AG04449 (cell line): ENCODE results near the gene GRID2.

Source experiments
- CTCF ChIA-PET: fragments of 350-600 bp; formaldehyde crosslinking; extraction: SDS; loops from one replicate; lab custom pipeline; 2021; ENCODE audit warnings: antibody characterized with exemption; lab: Yijun Ruan, JAX
- POLR2A ChIA-PET: fragments of 400-600, 350-600 bp; formaldehyde crosslinking; extraction: SDS; loops from one replicate; lab custom pipeline; 2020; ENCODE audit warnings: antibody characterized with exemption, inconsistent platforms; lab: Yijun Ruan, JAX
- DNase-seq: peaks from one replicate; pipeline ENCODE4 v3.0.0-alpha.2; 2010; ENCODE audit warnings: low read depth, low spot score
- H3K4me3 ChIP-seq: 2 replicates; pipeline ENCODE4 v1.5.1; 2011; ENCODE audit warnings: low read depth, mild to moderate bottlenecking, control low read depth, low read length
- TF ChIP-seq, protein P1 (sequence below): IDR thresholded peaks from one replicate; pipeline ENCODE4 v1.5.1; 2011; ENCODE audit warnings: mild to moderate bottlenecking, moderate library complexity, low read length, control low read depth, inconsistent platforms; ENCODE audit not compliant: insufficient read depth; ENCODE audit errors: missing control alignments

GRID2 gene

DNA sequence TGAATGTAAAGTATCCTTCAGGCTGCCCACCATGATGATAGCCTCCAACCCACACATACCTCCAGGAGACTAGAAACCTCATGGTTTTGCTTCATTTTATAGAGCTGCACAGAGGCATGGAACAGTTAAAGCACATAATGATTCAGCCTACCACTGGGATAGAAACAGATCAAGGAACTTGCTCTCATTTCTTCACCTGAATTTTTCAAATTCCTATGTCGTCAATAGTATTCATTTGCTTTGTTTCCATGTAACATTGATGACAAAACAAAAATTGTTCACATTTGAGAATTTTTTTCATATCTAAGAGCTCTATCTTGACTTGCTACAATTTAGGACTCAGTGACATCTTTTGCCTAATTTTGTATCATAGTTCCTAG, 1473.3 kb downstream of the GRID2 start:
- POLR2A ChIA-PET, result no interaction called here
- TF ChIP-seq, protein P1, sequence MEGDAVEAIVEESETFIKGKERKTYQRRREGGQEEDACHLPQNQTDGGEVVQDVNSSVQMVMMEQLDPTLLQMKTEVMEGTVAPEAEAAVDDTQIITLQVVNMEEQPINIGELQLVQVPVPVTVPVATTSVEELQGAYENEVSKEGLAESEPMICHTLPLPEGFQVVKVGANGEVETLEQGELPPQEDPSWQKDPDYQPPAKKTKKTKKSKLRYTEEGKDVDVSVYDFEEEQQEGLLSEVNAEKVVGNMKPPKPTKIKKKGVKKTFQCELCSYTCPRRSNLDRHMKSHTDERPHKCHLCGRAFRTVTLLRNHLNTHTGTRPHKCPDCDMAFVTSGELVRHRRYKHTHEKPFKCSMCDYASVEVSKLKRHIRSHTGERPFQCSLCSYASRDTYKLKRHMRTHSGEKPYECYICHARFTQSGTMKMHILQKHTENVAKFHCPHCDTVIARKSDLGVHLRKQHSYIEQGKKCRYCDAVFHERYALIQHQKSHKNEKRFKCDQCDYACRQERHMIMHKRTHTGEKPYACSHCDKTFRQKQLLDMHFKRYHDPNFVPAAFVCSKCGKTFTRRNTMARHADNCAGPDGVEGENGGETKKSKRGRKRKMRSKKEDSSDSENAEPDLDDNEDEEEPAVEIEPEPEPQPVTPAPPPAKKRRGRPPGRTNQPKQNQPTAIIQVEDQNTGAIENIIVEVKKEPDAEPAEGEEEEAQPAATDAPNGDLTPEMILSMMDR, result no peak
- no peak for DNase-seq
- no peak overlapping the region for H3K4me3 ChIP-seq
- CTCF ChIA-PET, result interaction anchor here (2.0 kb wide), 1 partner anchor 14 kb away, joined by 5 read pairs; no protein-coding TSS in a partner anchor

DNA sequence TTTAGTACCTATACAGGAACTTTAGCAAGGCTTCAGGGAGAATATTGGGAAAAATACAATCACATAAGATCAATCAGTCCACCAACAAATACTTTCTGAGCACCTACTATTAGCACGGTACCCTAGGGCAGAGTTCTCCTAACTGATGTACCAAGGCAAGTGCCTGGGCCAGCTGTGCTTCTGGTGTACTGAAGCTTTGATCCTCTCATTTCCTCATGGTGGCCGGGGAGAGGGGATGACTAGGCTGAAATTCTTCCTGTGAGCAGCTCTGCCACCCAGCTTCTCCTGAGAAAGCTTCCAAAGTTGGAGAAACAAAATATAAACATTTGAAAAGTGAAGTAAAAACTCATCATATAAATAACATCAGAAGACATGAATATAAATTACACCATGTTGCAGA, 1475.5 kb downstream of the GRID2 start:
- POLR2A ChIA-PET, result no interaction called here
- DNase-seq, result no peak
- TF ChIP-seq, protein P1, result no peak
- H3K4me3 ChIP-seq, result no peak overlapping the region
- CTCF ChIA-PET, result no interaction called here

DNA sequence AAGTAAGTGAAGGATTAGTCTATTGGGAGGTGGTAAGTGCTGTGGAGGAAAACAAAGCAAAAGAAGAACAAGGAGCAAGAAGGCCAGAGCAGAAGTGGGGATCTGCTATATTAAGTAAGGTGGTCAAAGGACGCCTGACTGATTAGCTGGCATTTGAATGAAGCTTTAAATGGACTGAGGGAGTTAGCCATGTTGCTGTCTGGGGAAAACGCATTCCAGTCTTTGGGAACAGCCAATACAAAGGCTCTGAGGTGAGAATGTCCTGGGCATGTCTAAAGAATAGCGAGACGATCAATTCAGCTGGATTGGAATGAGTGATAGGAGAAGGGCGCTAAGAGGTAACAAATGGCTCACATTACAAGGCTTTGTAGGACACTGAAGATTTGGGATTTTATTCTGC, 1476.3 kb downstream of the GRID2 start:
- H3K4me3 ChIP-seq, result no peak overlapping the region
- TF ChIP-seq, protein P1, result no peak
- POLR2A ChIA-PET, result no interaction called here
- DNase-seq, result no peak
- CTCF ChIA-PET, result no interaction called here

DNA sequence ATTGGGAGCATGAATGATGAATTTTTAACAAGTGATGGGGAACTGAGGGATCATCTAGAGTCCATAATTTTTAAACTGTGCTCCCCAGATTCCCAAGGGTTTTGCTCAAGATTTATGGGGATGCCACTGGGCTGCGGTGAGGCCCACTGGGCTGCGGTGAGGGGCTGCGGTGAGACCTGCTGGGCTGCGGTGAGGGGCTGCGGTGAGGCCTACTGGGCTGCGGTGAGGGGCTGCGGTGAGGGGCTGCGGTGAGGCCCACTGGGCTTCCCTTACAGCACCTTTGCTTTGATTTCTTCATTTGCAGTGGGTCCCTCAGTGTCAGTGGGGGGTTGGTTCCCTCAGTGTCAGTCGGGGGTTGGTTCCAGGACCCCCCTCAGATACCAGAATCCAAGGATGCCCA, 1477.4 kb downstream of the GRID2 start:
- POLR2A ChIA-PET, result no interaction called here
- no peak overlapping the region for H3K4me3 ChIP-seq
- TF ChIP-seq, protein P1, result no peak
- CTCF ChIA-PET, result no interaction called here
- DNase-seq, result no peak

DNA sequence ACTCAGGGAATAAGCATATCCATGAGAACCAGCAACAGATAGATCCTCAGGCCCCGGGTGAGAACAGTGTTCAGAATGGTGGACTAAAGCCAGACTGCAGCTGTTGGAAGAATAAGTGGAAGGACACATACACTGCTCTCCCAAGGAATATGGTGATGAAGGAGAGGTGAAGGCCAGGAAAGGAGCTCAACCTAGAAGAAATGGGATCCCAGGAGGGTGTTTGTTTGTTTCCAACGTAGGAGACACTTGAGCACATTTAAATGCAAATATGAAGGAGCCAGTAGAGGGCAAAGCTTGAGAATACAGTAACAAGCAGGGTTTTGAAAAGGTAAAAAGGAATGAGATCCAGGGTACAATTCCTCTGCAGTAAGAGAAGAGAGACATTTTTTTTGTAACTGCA, 1482.4 kb downstream of the GRID2 start:
- no peak for DNase-seq
- ChIA-PET POLR2A (no interaction called here), CTCF (no interaction called here)
- TF ChIP-seq, protein P1, result no peak
- H3K4me3 ChIP-seq, result no peak overlapping the region

DNA sequence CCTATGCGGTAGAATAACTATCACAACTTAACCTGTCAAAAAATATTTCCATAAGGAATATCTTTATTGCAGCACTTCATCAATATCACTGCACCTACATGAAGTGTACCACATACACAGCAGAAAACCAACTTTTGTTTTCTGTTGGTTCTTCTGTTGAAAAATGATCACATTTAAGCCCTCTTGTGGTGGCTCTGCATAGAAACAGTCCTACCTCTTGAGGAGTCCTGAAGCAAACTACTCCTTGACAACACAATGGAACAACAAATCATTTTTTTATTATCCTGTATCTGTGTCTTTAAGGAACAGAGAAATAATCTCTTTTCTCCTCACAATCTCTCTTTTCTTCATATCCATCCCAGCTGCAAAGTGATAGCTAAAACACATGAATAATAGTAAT, 1484.9 kb downstream of the GRID2 start:
- CTCF ChIA-PET, result interaction anchor here (1.2 kb wide), 1 partner anchor 9 kb away, joined by 3 read pairs; no protein-coding TSS in a partner anchor

More for the DNA sequence above, 1484.9 kb downstream of the GRID2 start:
- DNase-seq, result no peak
- POLR2A ChIA-PET, result no interaction called here
- no peak overlapping the region for H3K4me3 ChIP-seq
- TF ChIP-seq, protein P1, result peak; percentile 27
